K562 (cell line): ENCODE measurements around the gene SPATA2L. TPM values are rescaled to one million over a fixed set of nuclear protein-coding genes. Genes with fewer than 3 reads are reported as not detected.

Source experiments
- ATAC-seq: fragments of 200-7000 bp; cut with Tn5 transposase; 3 replicates; pipeline ENCODE4 v1.9.1; 2020; ENCODE audit warnings: moderate library complexity
- BruUV-seq: library from RNA; stranded (reverse); fragments of 400-500 nt; replicated peaks from 2 replicates; lab custom pipeline; 2021; lab: Mats Ljungman, UMichigan
- CTCF ChIA-PET: fragments of 300-600 bp; formaldehyde crosslinking; extraction: SDS; loops from one replicate; lab custom pipeline; 2021; ENCODE audit warnings: low intra/inter-chr PET ratio; lab: Yijun Ruan, JAX
- POLR2A ChIA-PET: fragments of 300-600, 350-650 bp; sonication (Branson Sonifier 250); formaldehyde crosslinking; extraction: SDS; loops from one replicate; lab custom pipeline; 2021; ENCODE audit warnings: antibody characterized with exemption, inconsistent platforms; lab: Yijun Ruan, JAX
- DNase-seq, 4 experiments: peaks; one replicate each; pipeline versions ENCODE4 v3.0.0 to v3.0.0-alpha.2; 2011 to 2018; ENCODE audit warnings: low spot score in 3 of 4, mixed read lengths in 3 of 4; ENCODE audit errors: extremely low read depth in 1 of 4
- FAIRE-seq: peaks from 2 replicates; lab custom pipeline; 2011; peaks lifted over from hg19 to GRCh38; lab: Jason Lieb, UNC
- H2AFZ ChIP-seq: 2 replicates; pipeline ENCODE4 v1.6.0; 2011; ENCODE audit warnings: low read depth, low read length, control low read depth, inconsistent platforms
- H3K27ac ChIP-seq: fragments of 200-600 bp; 3 replicates; pipeline ENCODE4 v1.8.0; 2011; ENCODE audit warnings: low read depth, mild to moderate bottlenecking, control low read depth, inconsistent platforms, low read length, moderate library complexity, mixed read lengths; ENCODE audit errors: extremely low read depth
- H3K27me3 ChIP-seq, 2 experiments: fragments of 300-600 bp in 1 of 2; 2 replicates in 1 of 2; 3 replicates in 1 of 2; pipeline versions ENCODE4 v1.6.0 to v1.8.0; 2011; ENCODE audit warnings: inconsistent platforms in 2 of 2, low read length in 2 of 2, mild to moderate bottlenecking in 1 of 2, mixed read lengths in 1 of 2, moderate library complexity in 1 of 2; ENCODE audit not compliant: control insufficient read depth in 2 of 2, insufficient read depth in 2 of 2
- H3K36me3 ChIP-seq: fragments of 300-600 bp; 3 replicates; pipeline ENCODE4 v1.8.0; 2011; ENCODE audit warnings: mild to moderate bottlenecking, low read length, inconsistent platforms; ENCODE audit not compliant: control insufficient read depth, insufficient read depth
- H3K4me1 ChIP-seq, 2 experiments: fragments of 200-600 bp in 1 of 2; replicated peaks in 1 of 2; 2 replicates in 1 of 2; 3 replicates in 1 of 2; pipeline versions ENCODE4 v1.5.1 to v1.8.0; 2011; ENCODE audit warnings: inconsistent platforms in 2 of 2, low read length in 2 of 2, mild to moderate bottlenecking in 1 of 2, mixed read lengths in 1 of 2, moderate library complexity in 1 of 2; ENCODE audit not compliant: control insufficient read depth in 2 of 2, insufficient read depth in 2 of 2
- H3K4me2 ChIP-seq: 2 replicates; pipeline ENCODE4 v1.6.1; 2011; ENCODE audit warnings: low read length, control low read depth, inconsistent platforms, mixed read lengths; ENCODE audit not compliant: insufficient read depth
- H3K4me3 ChIP-seq: fragments of 200-600 bp; sonication (generic), shearing (Covaris generic); 2 replicates; pipeline ENCODE4 v1.5.1; 2016; ENCODE audit warnings: control low read depth, inconsistent platforms
- H3K79me2 ChIP-seq: fragments of 200-600 bp; 3 replicates; pipeline ENCODE4 v1.8.0; 2011; ENCODE audit warnings: low read length, inconsistent platforms; ENCODE audit not compliant: control insufficient read depth, insufficient read depth
- H3K9ac ChIP-seq, 2 experiments: 2 replicates each; pipeline versions ENCODE4 v1.6.0 to v1.6.1; 2011; ENCODE audit warnings: low read depth in 2 of 2, low read length in 2 of 2, control low read depth in 1 of 2, inconsistent platforms in 1 of 2, mild to moderate bottlenecking in 1 of 2, mixed read lengths in 1 of 2; ENCODE audit not compliant: insufficient read depth in 1 of 2
- H3K9me1 ChIP-seq: one replicate; pipeline ENCODE4 v1.6.0; 2011; ENCODE audit warnings: inconsistent platforms, mild to moderate bottlenecking, low read length, moderate library complexity; ENCODE audit not compliant: control insufficient read depth, insufficient read depth
- H3K9me3 ChIP-seq: replicated peaks from 2 replicates; pipeline ENCODE4 v1.5.1; 2011; ENCODE audit warnings: low read depth, low read length, inconsistent platforms; ENCODE audit not compliant: control insufficient read depth, insufficient read depth
- H4K20me1 ChIP-seq: replicated peaks from 2 replicates; pipeline ENCODE4 v1.6.1; 2011; ENCODE audit warnings: low read length, inconsistent platforms, mixed read lengths; ENCODE audit not compliant: control insufficient read depth, insufficient read depth
- HNRNPL ChIP-seq: fragments of 200-400 bp; formaldehyde crosslinking; IDR thresholded peaks from 2 replicates; pipeline ENCODE4 v1.6.1; 2017; ENCODE audit warnings: low read depth, mild to moderate bottlenecking, low read length
- MIER1 ChIP-seq: fragments of 450-650 bp; IDR thresholded peaks from 2 replicates; pipeline ENCODE4 v1.6.1; 2016; ENCODE audit warnings: antibody characterized with exemption, mild to moderate bottlenecking, low read depth
- POLR2A ChIP-seq: fragments of 450-650 bp; conservative IDR thresholded peaks from 2 replicates; pipeline ENCODE4 v1.6.1; 2016
- POLR2B ChIP-seq: fragments of 450-650 bp; IDR thresholded peaks from 2 replicates; pipeline ENCODE4 v1.6.1; 2018; ENCODE audit warnings: low read depth; ENCODE audit not compliant: partially characterized antibody
- POLR2G ChIP-seq: fragments of 200-400 bp; formaldehyde crosslinking; IDR thresholded peaks from 2 replicates; pipeline ENCODE4 v1.6.1; 2017; ENCODE audit warnings: low read depth, mild to moderate bottlenecking, antibody characterized with exemption, low read length, moderate library complexity
- RBFOX2 ChIP-seq: fragments of 200-400 bp; formaldehyde crosslinking; IDR thresholded peaks from 2 replicates; pipeline ENCODE4 v1.6.1; 2017; ENCODE audit warnings: low read depth, mild to moderate bottlenecking, low read length, moderate library complexity
- RBM22 ChIP-seq: fragments of 200-400 bp; formaldehyde crosslinking; IDR thresholded peaks from 2 replicates; pipeline ENCODE4 v1.6.1; 2018; ENCODE audit warnings: low read length, low read depth; ENCODE audit not compliant: poor library complexity, severe bottlenecking
- TOE1 ChIP-seq, 2 experiments: fragments of 450-650 bp in 1 of 2; sonication (generic) in 1 of 2; formaldehyde crosslinking in 1 of 2; IDR thresholded peaks; 2 replicates each; pipeline versions ENCODE4 v1.7.1 to v1.8.0; 2016 to 2022; ENCODE audit warnings: borderline replicate concordance in 2 of 2, mild to moderate bottlenecking in 2 of 2, antibody characterized with exemption in 1 of 2, inconsistent platforms in 1 of 2, low read depth in 1 of 2, missing genetic modification reagents in 1 of 2, moderate library complexity in 1 of 2
- ZNF121 ChIP-seq: sonication (generic); formaldehyde crosslinking; conservative IDR thresholded peaks from 2 replicates; pipeline ENCODE4 v1.8.0; 2022; ENCODE audit warnings: missing genetic modification reagents
- ZNF695 ChIP-seq: fragments of 450-650 bp; formaldehyde crosslinking; IDR thresholded peaks from 2 replicates; pipeline ENCODE4 v1.4.0; 2020; ENCODE audit warnings: mild to moderate bottlenecking, moderate library complexity
- WGBS: fragments of 100-300 bp; shearing (Covaris generic); methylation state at CpG from one replicate; pipeline ENCODE4 v1.1.6; 2016; ENCODE audit warnings: low coverage, mixed read lengths; ENCODE audit not compliant: insufficient coverage; ENCODE audit errors: missing lambda C conversion rate; 5-methylcytosine and 5-hydroxymethylcytosine counted together
- in situ Hi-C: fragments of 300-500 bp; cut with MboI; formaldehyde crosslinking; loops from 4 replicates; pipeline ENCODE4 v1.15.0; 2018; ENCODE audit warnings: inconsistent platforms, mixed read lengths
- intact Hi-C: fragments of 100-400 bp; cut with micrococcal nuclease; formaldehyde crosslinking; loops from 2 replicates; pipeline ENCODE4 v1.14.2; 2022
- polyA plus RNA-seq, 8 experiments: library from polyadenylated mRNA; depleted of rRNA in 4 of 8; stranded (reverse) in 5 of 8; unstranded in 3 of 8; fragments of >200 nt; fragmentation: Nextera tagmentation in 2 of 8; fragmentation: Illumina TruSeq in 1 of 8; extraction: Ambion mirVana in 2 of 8; extraction: Trizol in 1 of 8; gene quantifications; 2 replicates each; pipeline versions ENCODE4 v1.2.1 to v1.2.3, GENCODE V29; 2011 to 2014; ENCODE audit warnings: inconsistent platforms in 1 of 8, missing spikeins in 1 of 8
- total RNA-seq, 7 experiments: library from RNA; depleted of rRNA in 6 of 7; stranded (reverse); fragments of >200 nt in 6 of 7; fragmentation: Illumina TruSeq in 2 of 7; extraction: Trizol in 2 of 7; gene quantifications; 2 replicates each; pipeline versions ENCODE4 v1.2.1 to v1.2.3, GENCODE V29; 2011 to 2021; ENCODE audit warnings: low replicate concordance in 1 of 7
- TF ChIP-seq, protein P1 (sequence below): sonication (generic); formaldehyde crosslinking; IDR thresholded peaks from 2 replicates; pipeline ENCODE4 v1.8.1; 2023; ENCODE audit warnings: mild to moderate bottlenecking, missing genetic modification reagents

Gene SPATA2L
- total and polyA plus RNA-seq, 9 of the 15 experiments (the other 6 are each of a cell fraction or from before 2014, with no cell fraction given), result 0.13 to 19.2 (median 4.8) TPM; not detected in 1

DNA sequence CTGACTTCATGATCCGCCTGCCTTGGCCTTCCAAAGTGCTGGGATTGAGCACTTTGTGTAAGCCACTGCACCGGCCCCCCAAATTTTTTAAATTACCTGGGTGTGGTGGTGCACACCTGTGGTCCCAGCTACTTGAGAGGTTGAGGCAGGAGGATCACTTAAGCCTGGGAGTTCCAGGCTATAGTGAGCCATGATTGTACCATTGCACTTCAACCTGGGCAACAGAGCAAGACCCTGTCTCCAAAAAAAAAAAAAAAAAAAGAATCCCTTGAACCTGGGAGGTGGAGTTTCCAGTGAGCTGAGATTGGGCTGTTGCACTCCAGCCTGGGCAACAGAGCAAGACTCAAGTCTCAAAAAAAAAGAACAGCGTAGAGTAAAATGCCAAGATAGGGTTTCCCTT is 35.0 kb upstream of the SPATA2L start:
- Histone ChIP-seq H3K4me1 (peaks cover 0 to 13% of the 10 kb centered on the region in 2 experiments; a peak in 1 of 5 replicates), H3K4me3 (no peak overlapping the region)
- BruUV-seq, result no TSS peak
- FAIRE-seq, result no peak
- peak; percentile 79 for TF ChIP-seq ZNF121
- no peak for TF ChIP-seq TOE1 (IDR thresholded peaks at IDR 0.05; ENCODE audit: borderline replicate concordance)
- no peak for TF ChIP-seq TOE1 (CRISPR knock-in tag; IDR thresholded peaks at IDR 0.05; ENCODE audit: borderline replicate concordance, low read depth)
- TF ChIP-seq, all 486 proteins: peak for 1
- ATAC-seq (no peak), DNase-seq (no peak)
- Histone ChIP-seq H3K4me2 (no peak overlapping the region), H4K20me1 (peaks cover 6% of the 10 kb centered on the region; the same call in 1 of the 2 replicates), H3K9me1 (no peaks in the 10 kb centered on the region), H3K27ac (no peak overlapping the region), H3K36me3 (peaks cover 99% of the 10 kb centered on the region), H2AFZ (no peak overlapping the region), H3K79me2 (0 out of 3 replicates have a peak, but pooled peaks cover 3% of the 10 kb centered on the region), H3K9ac (no peak overlapping the region), H3K9me3 (no peaks in the 10 kb centered on the region), H3K27me3 (no peaks in the 10 kb centered on the region)
- intact Hi-C loops (no loop called here), in situ Hi-C loops (no loop called here)
- ChIA-PET POLR2A (interaction anchor here (1.1 to 5.4 kb wide), 2 partner anchors 11 to 20 kb away, joined by 3 to 37 read pairs; no protein-coding TSS in a partner anchor), CTCF (no interaction called here)
- 100% methylated on average over 3 of the region's 3 CpGs for WGBS

GRCh38 chr16:89733792-89734191 is 32.3 kb upstream of the SPATA2L start:
- Histone ChIP-seq H3K79me2 (0 out of 3 replicates have a peak, but pooled peaks cover 3% of the 10 kb centered on the region), H4K20me1 (peaks cover 6% of the 10 kb centered on the region; the same call in 1 of the 2 replicates), H3K9me3 (no peaks in the 10 kb centered on the region), H3K36me3 (peaks cover 99% of the 10 kb centered on the region), H3K9ac (no peak overlapping the region), H3K27me3 (no peaks in the 10 kb centered on the region), H3K4me3 (no peak overlapping the region), H3K27ac (no peak overlapping the region), H3K4me2 (no peak overlapping the region), H2AFZ (no peak overlapping the region), H3K4me1 (peaks cover 0 to 21% of the 10 kb centered on the region in 2 experiments; a peak in 1 of 5 replicates), H3K9me1 (no peaks in the 10 kb centered on the region)
- ATAC-seq (no peak), FAIRE-seq (no peak), DNase-seq (no peak)
- in situ Hi-C loops (no loop called here), intact Hi-C loops (no loop called here)
- TF ChIP-seq POLR2B, result peak; percentile 16
- TF ChIP-seq RBM22, result peak; percentile 66
- no peak for TF ChIP-seq MIER1
- no peak for TF ChIP-seq ZNF695
- TF ChIP-seq, protein P1, sequence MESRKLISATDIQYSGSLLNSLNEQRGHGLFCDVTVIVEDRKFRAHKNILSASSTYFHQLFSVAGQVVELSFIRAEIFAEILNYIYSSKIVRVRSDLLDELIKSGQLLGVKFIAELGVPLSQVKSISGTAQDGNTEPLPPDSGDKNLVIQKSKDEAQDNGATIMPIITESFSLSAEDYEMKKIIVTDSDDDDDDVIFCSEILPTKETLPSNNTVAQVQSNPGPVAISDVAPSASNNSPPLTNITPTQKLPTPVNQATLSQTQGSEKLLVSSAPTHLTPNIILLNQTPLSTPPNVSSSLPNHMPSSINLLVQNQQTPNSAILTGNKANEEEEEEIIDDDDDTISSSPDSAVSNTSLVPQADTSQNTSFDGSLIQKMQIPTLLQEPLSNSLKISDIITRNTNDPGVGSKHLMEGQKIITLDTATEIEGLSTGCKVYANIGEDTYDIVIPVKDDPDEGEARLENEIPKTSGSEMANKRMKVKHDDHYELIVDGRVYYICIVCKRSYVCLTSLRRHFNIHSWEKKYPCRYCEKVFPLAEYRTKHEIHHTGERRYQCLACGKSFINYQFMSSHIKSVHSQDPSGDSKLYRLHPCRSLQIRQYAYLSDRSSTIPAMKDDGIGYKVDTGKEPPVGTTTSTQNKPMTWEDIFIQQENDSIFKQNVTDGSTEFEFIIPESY (CRISPR knock-in tag), result peak; percentile 32; the same call in 1 of the 2 replicates
- 0 out of 2 replicates have a peak, but pooled peaks have one; percentile 22 for TF ChIP-seq HNRNPL
- peak; percentile 43; the same call in 1 of the 2 replicates for TF ChIP-seq POLR2A
- peak; percentile 54; the same call in 1 of the 2 replicates for TF ChIP-seq RBFOX2
- TF ChIP-seq POLR2G, result peak; percentile 75
- POLR2A ChIA-PET, result interaction anchor here (0.9 to 1.5 kb wide), 4 partner anchors 8 to 12 kb away, joined by 3 to 5 read pairs (median 3); no protein-coding TSS in a partner anchor
- WGBS, result 95% methylated on average over 10 of the region's 21 CpGs
- BruUV-seq, result no TSS peak
- CTCF ChIA-PET, result no interaction called here
